GM12878 (cell line): Measurements from ENCODE around the gene KCNG3. TPM values are rescaled to one million over a fixed set of nuclear protein-coding genes. Genes with fewer than 3 reads are reported as not detected.

ENCODE experiments used
- ATAC-seq: fragments of 200-7000 bp; cut with Tn5 transposase; 3 replicates; pipeline ENCODE4 v1.9.1; 2020; ENCODE audit warnings: mild to moderate bottlenecking, moderate library complexity
- BruUV-seq: library from RNA; stranded (reverse); fragments of 400-500 nt; replicated peaks from 2 replicates; lab custom pipeline; 2021; lab: Mats Ljungman, UMichigan
- CTCF ChIA-PET: fragments of 300-600 bp; sonication (Branson Sonifier 250); formaldehyde crosslinking; extraction: SDS; loops from one replicate; lab custom pipeline; 2021; ENCODE audit warnings: inconsistent platforms; lab: Yijun Ruan, JAX
- POLR2A ChIA-PET: fragments of 350-600 bp; formaldehyde crosslinking; extraction: SDS; loops from one replicate; lab custom pipeline; 2021; ENCODE audit warnings: inconsistent platforms; lab: Charles Lee
- RAD21 ChIA-PET: fragments of 300-600 bp; sonication (Branson Sonifier 250); formaldehyde crosslinking; loops from one replicate; lab custom pipeline; 2023; ENCODE audit warnings: antibody characterized with exemption; ENCODE audit not compliant: unreplicated experiment; lab: Charles Lee
- SMC1A ChIA-PET: fragments of 300-600 bp; sonication (Branson Sonifier 250); formaldehyde crosslinking; loops from one replicate; lab custom pipeline; 2023; ENCODE audit not compliant: unreplicated experiment, uncharacterized antibody; lab: Charles Lee
- DNase-seq: peaks from one replicate; pipeline ENCODE4 v3.0.0-alpha.2; 2011; ENCODE audit warnings: low read depth, low spot score
- FAIRE-seq: peaks from 3 replicates; lab custom pipeline; 2011; peaks lifted over from hg19 to GRCh38; lab: Jason Lieb, UNC
- H2AFZ ChIP-seq: 2 replicates; pipeline ENCODE4 v1.6.0; 2011; ENCODE audit warnings: low read depth, low read length, control low read depth; ENCODE audit not compliant: control insufficient read depth
- H3K27ac ChIP-seq: 2 replicates; pipeline ENCODE4 v1.5.1; 2011; ENCODE audit warnings: control low read depth; ENCODE audit not compliant: control insufficient read depth, insufficient read depth
- H3K27me3 ChIP-seq, 2 experiments: replicated peaks in 1 of 2; 2 replicates each; pipeline versions ENCODE4 v1.6.0 to v1.6.1; 2011; ENCODE audit warnings: low read length in 1 of 2; ENCODE audit not compliant: control insufficient read depth in 2 of 2, insufficient read depth in 2 of 2
- H3K36me3 ChIP-seq, 2 experiments: 2 replicates each; pipeline ENCODE4 v1.5.1; 2011; ENCODE audit warnings: low read length in 1 of 2; ENCODE audit not compliant: control insufficient read depth in 2 of 2, insufficient read depth in 2 of 2
- H3K4me1 ChIP-seq: 2 replicates; pipeline ENCODE4 v1.6.1; 2011; ENCODE audit warnings: mild to moderate bottlenecking, low read length, moderate library complexity, mixed read lengths; ENCODE audit not compliant: control insufficient read depth, insufficient read depth
- H3K4me2 ChIP-seq: 2 replicates; pipeline ENCODE4 v1.6.0; 2011; ENCODE audit warnings: control low read depth; ENCODE audit not compliant: control insufficient read depth, insufficient read depth
- H3K4me3 ChIP-seq: fragments of 200-600 bp; sonication (generic); 2 replicates; pipeline ENCODE4 v1.5.1; 2016
- H3K79me2 ChIP-seq: 2 replicates; pipeline ENCODE4 v1.6.0; 2011; ENCODE audit warnings: low read length; ENCODE audit not compliant: control insufficient read depth, insufficient read depth
- H3K9ac ChIP-seq: 2 replicates; pipeline ENCODE4 v1.8.0; 2011; ENCODE audit warnings: low read length, control low read depth, mixed read lengths; ENCODE audit not compliant: control insufficient read depth, insufficient read depth
- H3K9me3 ChIP-seq: replicated peaks from 3 replicates; pipeline ENCODE4 v1.5.1; 2011; ENCODE audit warnings: mild to moderate bottlenecking, low read length; ENCODE audit not compliant: control insufficient read depth, insufficient read depth
- H4K20me1 ChIP-seq: 2 replicates; pipeline ENCODE4 v1.6.0; 2011; ENCODE audit not compliant: control insufficient read depth, insufficient read depth
- BACH1 ChIP-seq: fragments of 450-650 bp; IDR thresholded peaks from 2 replicates; pipeline ENCODE4 v1.6.1; 2017; ENCODE audit warnings: mild to moderate bottlenecking, borderline replicate concordance
- BMI1 ChIP-seq: fragments of 450-650 bp; IDR thresholded peaks from 2 replicates; pipeline ENCODE4 v1.6.1; 2016; ENCODE audit warnings: mild to moderate bottlenecking, moderate library complexity, borderline replicate concordance
- CEBPB ChIP-seq, 2 experiments: fragments of 150-350 bp in 1 of 2; IDR thresholded peaks; 2 replicates each; pipeline ENCODE4 v1.6.1; 2012 to 2014; ENCODE audit warnings: low read depth in 2 of 2, low read length in 2 of 2, borderline replicate concordance in 1 of 2, inconsistent platforms in 1 of 2
- EED ChIP-seq: sonication (generic); IDR thresholded peaks from 2 replicates; pipeline ENCODE4 v1.6.1; 2016; ENCODE audit warnings: antibody characterized with exemption, low read depth
- EP300 ChIP-seq, 2 experiments: fragments of 150-350 bp in 1 of 2; IDR thresholded peaks; 2 replicates each; pipeline ENCODE4 v1.6.1; 2011 to 2012; ENCODE audit warnings: low read depth in 2 of 2, low read length in 2 of 2, borderline replicate concordance in 1 of 2, improper control_type of control experiment in 1 of 2, inconsistent platforms in 1 of 2; ENCODE audit not compliant: control insufficient read depth in 1 of 2
- FOXK2 ChIP-seq: fragments of 450-650 bp; IDR thresholded peaks from 2 replicates; pipeline ENCODE4 v1.6.1; 2017; ENCODE audit warnings: mild to moderate bottlenecking, moderate library complexity
- HDAC2 ChIP-seq: fragments of 200-600 bp; sonication (generic); IDR thresholded peaks from 2 replicates; pipeline ENCODE4 v1.6.1; 2017
- HDAC6 ChIP-seq: fragments of 200-600 bp; sonication (generic); IDR thresholded peaks from one replicate; pipeline ENCODE4 v1.8.0; 2017; ENCODE audit warnings: antibody characterized with exemption; ENCODE audit not compliant: unreplicated experiment
- JUNB ChIP-seq: IDR thresholded peaks from 2 replicates; pipeline ENCODE4 v1.6.1; 2016; ENCODE audit warnings: antibody characterized with exemption, mild to moderate bottlenecking
- JUND ChIP-seq: IDR thresholded peaks from 2 replicates; pipeline ENCODE4 v1.6.1; 2012; ENCODE audit warnings: low read depth, mild to moderate bottlenecking, low read length, improper control_type of control experiment, moderate library complexity
- KAT2A ChIP-seq: conservative IDR thresholded peaks from 2 replicates; pipeline ENCODE4 v1.6.1; 2011; ENCODE audit warnings: low read depth, low read length; ENCODE audit not compliant: control insufficient read depth
- LARP7 ChIP-seq: fragments of 450-650 bp; IDR thresholded peaks from 2 replicates; pipeline ENCODE4 v1.6.1; 2017; ENCODE audit warnings: mild to moderate bottlenecking
- POLR2AphosphoS2 ChIP-seq: IDR thresholded peaks from 2 replicates; pipeline ENCODE4 v1.6.1; 2011; ENCODE audit warnings: low read depth, mild to moderate bottlenecking, low read length, improper control_type of control experiment, moderate library complexity
- RUNX3 ChIP-seq: IDR thresholded peaks from 2 replicates; pipeline ENCODE4 v1.6.1; 2012; ENCODE audit warnings: low read length, inconsistent platforms
- SPI1 ChIP-seq: IDR thresholded peaks from 2 replicates; pipeline ENCODE4 v1.6.1; 2011; ENCODE audit warnings: low read depth, mild to moderate bottlenecking, low read length, moderate library complexity, borderline replicate concordance; ENCODE audit not compliant: insufficient read depth
- SREBF1 ChIP-seq: IDR thresholded peaks from 2 replicates; pipeline ENCODE4 v1.6.1; 2012; ENCODE audit warnings: mild to moderate bottlenecking, low read length
- ZBED1 ChIP-seq: IDR thresholded peaks from 2 replicates; pipeline ENCODE4 v1.6.1; 2016; ENCODE audit warnings: borderline replicate concordance
- ZNF217 ChIP-seq: fragments of 450-650 bp; IDR thresholded peaks from 2 replicates; pipeline ENCODE4 v1.6.1; 2017; ENCODE audit warnings: antibody characterized with exemption, mild to moderate bottlenecking
- ZNF274 ChIP-seq: IDR thresholded peaks from one replicate; pipeline ENCODE4 v1.8.0; 2011; ENCODE audit not compliant: insufficient read length, insufficient read depth
- WGBS: methylation state at CpG from one replicate; pipeline ENCODE4 v1.1.6; 2016; ENCODE audit warnings: low lambda C conversion rate; ENCODE audit not compliant: insufficient replicate concordance, insufficient coverage; ENCODE audit errors: missing lambda C conversion rate; 5-methylcytosine and 5-hydroxymethylcytosine counted together
- in situ Hi-C: fragments of 300-500 bp; cut with MboI; formaldehyde crosslinking; loops from 9 replicates; pipeline ENCODE4 v1.14.3; 2018; ENCODE audit warnings: mixed read lengths
- intact Hi-C: fragments of 100-400 bp; cut with micrococcal nuclease; formaldehyde crosslinking; loops from one replicate; pipeline ENCODE4 v1.14.2; 2022; ENCODE audit not compliant: unreplicated experiment
- polyA plus RNA-seq, 11 experiments: library from polyadenylated mRNA; depleted of rRNA in 4 of 11; unstranded in 6 of 11; stranded (reverse) in 5 of 11; fragments of >200 nt; fragmentation: Nextera tagmentation in 4 of 11; fragmentation: Illumina TruSeq in 1 of 11; extraction: Ambion mirVana in 4 of 11; extraction: Trizol in 1 of 11; gene quantifications; 1 replicate in 1 of 11; 2 replicates in 10 of 11; pipeline versions ENCODE4 v1.2.1 to v1.2.3, GENCODE V29; 2011 to 2016; ENCODE audit warnings: inconsistent platforms in 2 of 11, missing spikeins in 2 of 11, low read depth in 1 of 11
- total RNA-seq, 4 experiments: library from RNA; depleted of rRNA in 3 of 4; stranded (reverse); fragments of >200 nt in 3 of 4; fragmentation: Illumina TruSeq in 1 of 4; extraction: Trizol in 1 of 4; gene quantifications; 2 replicates each; pipeline versions ENCODE4 v1.2.1 to v1.2.3, GENCODE V29; 2013 to 2021
- TF ChIP-seq, protein P1 (sequence below): fragments of 450-650 bp; IDR thresholded peaks from 2 replicates; pipeline ENCODE4 v1.6.1; 2017; ENCODE audit warnings: mild to moderate bottlenecking, low read depth, inconsistent platforms; ENCODE audit not compliant: poor library complexity, severe bottlenecking
- TF ChIP-seq, protein P2 (sequence below): IDR thresholded peaks from 2 replicates; pipeline ENCODE4 v1.6.1; 2011; ENCODE audit warnings: mild to moderate bottlenecking, low read depth, low read length, moderate library complexity; ENCODE audit not compliant: insufficient replicate concordance
- TF ChIP-seq, protein P3 (sequence below): IDR thresholded peaks from 2 replicates; pipeline ENCODE4 v1.6.1; 2012; ENCODE audit warnings: low read depth, low read length, improper control_type of control experiment

KCNG3 gene
- total and polyA plus RNA-seq, 10 of the 15 experiments (the other 5 are each of a cell fraction or from before 2014, with no cell fraction given), result 0.01 to 0.06 (median 0.04) TPM; not detected in 4

DNA sequence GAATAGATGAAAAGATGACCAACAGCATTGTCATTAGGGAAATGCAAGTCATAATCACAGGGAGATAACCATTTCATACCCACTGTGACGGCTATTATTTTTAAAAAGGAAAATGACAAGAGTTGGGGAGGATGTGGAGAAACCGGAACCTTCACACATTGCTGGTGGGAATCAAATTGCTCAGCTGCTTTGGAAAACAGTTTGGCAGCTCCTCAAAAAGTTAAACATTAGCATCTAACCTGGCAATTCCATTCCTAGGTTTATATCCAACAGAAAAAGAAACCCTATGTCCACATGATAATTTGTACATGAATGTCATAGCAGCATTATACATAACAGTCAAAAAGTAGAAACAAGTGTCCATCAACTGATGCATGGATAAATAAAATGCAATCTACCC, 58.2 kb downstream of the KCNG3 start (continued):
- no peak for TF ChIP-seq ZBED1
- no peak for TF ChIP-seq SPI1
- no peak for TF ChIP-seq POLR2AphosphoS2
- no peak for TF ChIP-seq ZNF217
- TF ChIP-seq FOXK2, result no peak
- TF ChIP-seq EED, result no peak
- no peak for TF ChIP-seq HDAC6
- TF ChIP-seq JUND, result no peak

DNA sequence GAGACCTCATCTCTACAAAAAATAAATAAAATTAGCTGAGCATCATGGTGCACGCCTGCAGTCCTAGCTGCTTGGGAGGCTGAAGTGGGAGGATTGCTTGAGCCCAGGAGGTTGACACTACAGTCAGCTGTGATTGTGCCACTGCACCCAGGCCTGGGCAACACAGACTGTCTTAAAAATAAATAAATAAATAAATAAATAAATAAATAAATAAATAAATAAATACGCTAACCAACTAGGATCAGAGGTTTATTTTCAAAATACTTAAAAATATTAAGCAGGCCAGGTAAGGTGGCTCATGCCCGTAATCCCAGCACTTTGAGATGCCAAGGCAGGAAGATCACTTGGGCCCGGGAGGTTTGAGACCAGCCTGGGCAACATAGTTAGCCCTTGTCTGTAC, 63.6 kb downstream of the KCNG3 start:
- FAIRE-seq (no peak), DNase-seq (no peak), ATAC-seq (no peak)
- Histone ChIP-seq H3K9ac (no peak overlapping the region), H3K4me2 (no peak overlapping the region), H3K27me3 (peaks cover 0 to 2% of the 10 kb centered on the region in 2 experiments; a peak in 2 of 4 replicates), H3K27ac (no peak overlapping the region), H3K4me1 (no peaks in the 10 kb centered on the region), H4K20me1 (no peaks in the 10 kb centered on the region), H3K79me2 (no peaks in the 10 kb centered on the region), H3K4me3 (no peak overlapping the region), H2AFZ (no peak overlapping the region), H3K9me3 (no peaks in the 10 kb centered on the region), H3K36me3 (no peaks in the 10 kb centered on the region)
- ChIA-PET SMC1A (interaction anchor here (0.8 kb wide), 1 partner anchor 10 kb away, joined by 3 read pairs; no protein-coding TSS in a partner anchor), CTCF (no interaction called here), RAD21 (no interaction called here), POLR2A (interaction anchor here (0.8 kb wide), 1 partner anchor 21 kb away, joined by 3 read pairs; no protein-coding TSS in a partner anchor)
- BruUV-seq, result no TSS peak
- WGBS, result 43% methylated on average over 4 of the region's 4 CpGs
- in situ Hi-C loops, result no loop called here
- intact Hi-C loops, result no loop called here
- TF ChIP-seq, protein P1, sequence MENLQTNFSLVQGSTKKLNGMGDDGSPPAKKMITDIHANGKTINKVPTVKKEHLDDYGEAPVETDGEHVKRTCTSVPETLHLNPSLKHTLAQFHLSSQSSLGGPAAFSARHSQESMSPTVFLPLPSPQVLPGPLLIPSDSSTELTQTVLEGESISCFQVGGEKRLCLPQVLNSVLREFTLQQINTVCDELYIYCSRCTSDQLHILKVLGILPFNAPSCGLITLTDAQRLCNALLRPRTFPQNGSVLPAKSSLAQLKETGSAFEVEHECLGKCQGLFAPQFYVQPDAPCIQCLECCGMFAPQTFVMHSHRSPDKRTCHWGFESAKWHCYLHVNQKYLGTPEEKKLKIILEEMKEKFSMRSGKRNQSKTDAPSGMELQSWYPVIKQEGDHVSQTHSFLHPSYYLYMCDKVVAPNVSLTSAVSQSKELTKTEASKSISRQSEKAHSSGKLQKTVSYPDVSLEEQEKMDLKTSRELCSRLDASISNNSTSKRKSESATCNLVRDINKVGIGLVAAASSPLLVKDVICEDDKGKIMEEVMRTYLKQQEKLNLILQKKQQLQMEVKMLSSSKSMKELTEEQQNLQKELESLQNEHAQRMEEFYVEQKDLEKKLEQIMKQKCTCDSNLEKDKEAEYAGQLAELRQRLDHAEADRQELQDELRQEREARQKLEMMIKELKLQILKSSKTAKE, result no peak
- TF ChIP-seq EP300 (IDR thresholded peaks at IDR 0.05; ENCODE audit: borderline replicate concordance in 1 of 2, control insufficient read depth in 1 of 2, low read depth in 2 of 2, low read length in 2 of 2), result no peak
- TF ChIP-seq, protein P2, sequence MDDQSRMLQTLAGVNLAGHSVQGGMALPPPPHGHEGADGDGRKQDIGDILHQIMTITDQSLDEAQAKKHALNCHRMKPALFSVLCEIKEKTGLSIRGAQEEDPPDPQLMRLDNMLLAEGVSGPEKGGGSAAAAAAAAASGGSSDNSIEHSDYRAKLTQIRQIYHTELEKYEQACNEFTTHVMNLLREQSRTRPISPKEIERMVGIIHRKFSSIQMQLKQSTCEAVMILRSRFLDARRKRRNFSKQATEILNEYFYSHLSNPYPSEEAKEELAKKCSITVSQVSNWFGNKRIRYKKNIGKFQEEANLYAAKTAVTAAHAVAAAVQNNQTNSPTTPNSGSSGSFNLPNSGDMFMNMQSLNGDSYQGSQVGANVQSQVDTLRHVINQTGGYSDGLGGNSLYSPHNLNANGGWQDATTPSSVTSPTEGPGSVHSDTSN, result no peak
- TF ChIP-seq KAT2A, result no peak
- no peak for TF ChIP-seq JUNB
- no peak for TF ChIP-seq SREBF1
- TF ChIP-seq BMI1, result no peak
- TF ChIP-seq BACH1, result no peak
- no peak for TF ChIP-seq ZNF274
- TF ChIP-seq CEBPB (IDR thresholded peaks at IDR 0.05; ENCODE audit: borderline replicate concordance in 1 of 2, low read depth in 2 of 2, low read length in 2 of 2), result no peak
- TF ChIP-seq RUNX3, result no peak
- TF ChIP-seq JUND, result no peak
- TF ChIP-seq LARP7, result no peak
- TF ChIP-seq HDAC2, result no peak
- TF ChIP-seq, protein P3, sequence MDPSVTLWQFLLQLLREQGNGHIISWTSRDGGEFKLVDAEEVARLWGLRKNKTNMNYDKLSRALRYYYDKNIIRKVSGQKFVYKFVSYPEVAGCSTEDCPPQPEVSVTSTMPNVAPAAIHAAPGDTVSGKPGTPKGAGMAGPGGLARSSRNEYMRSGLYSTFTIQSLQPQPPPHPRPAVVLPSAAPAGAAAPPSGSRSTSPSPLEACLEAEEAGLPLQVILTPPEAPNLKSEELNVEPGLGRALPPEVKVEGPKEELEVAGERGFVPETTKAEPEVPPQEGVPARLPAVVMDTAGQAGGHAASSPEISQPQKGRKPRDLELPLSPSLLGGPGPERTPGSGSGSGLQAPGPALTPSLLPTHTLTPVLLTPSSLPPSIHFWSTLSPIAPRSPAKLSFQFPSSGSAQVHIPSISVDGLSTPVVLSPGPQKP, result no peak
